ENCODE results near the gene CCR9.

GRCh38 chr3:45884368-45885201, 1.8 kb upstream of the CCR9 start:
- no peak for TF ChIP-seq REST (IDR thresholded peaks at IDR 0.05; ENCODE audit: low read depth)
- TF ChIP-seq EP300 (IDR thresholded peaks at IDR 0.05; ENCODE audit: borderline replicate concordance), result no peak
- TF ChIP-seq MAX (IDR thresholded peaks at IDR 0.05), result no peak
- no peak for TF ChIP-seq CEBPB (IDR thresholded peaks at IDR 0.05)
- TF ChIP-seq EGR1 (IDR thresholded peaks at IDR 0.05), result no peak
- no peak for TF ChIP-seq NFIC (IDR thresholded peaks at IDR 0.05)
